SK-N-MC (cell line): ENCODE measurements around the gene RPUSD3.
"Not testable (repeated sequence)": the region's sequence is repeated elsewhere in the genome, so short reads cannot be mapped to it uniquely, and the experiment has no call there.

Experiments
- DNase-seq: peaks from one replicate; pipeline ENCODE4 v3.0.0-alpha.2; 2011; ENCODE audit warnings: low read depth, low spot score
- H3K27ac ChIP-seq: fragments of 200-600 bp; sonication (generic); 2 replicates; pipeline ENCODE4 v1.5.1; 2016; ENCODE audit warnings: mixed run types
- H3K36me3 ChIP-seq: fragments of 200-600 bp; sonication (generic); 2 replicates; pipeline ENCODE4 v1.6.1; 2017; ENCODE audit warnings: antibody characterized with exemption, low read length, mixed read lengths; ENCODE audit not compliant: insufficient read depth
- H3K4me3 ChIP-seq: fragments of 200-600 bp; sonication (generic); 2 replicates; pipeline ENCODE4 v1.5.1; 2016
- H3K9ac ChIP-seq: fragments of 200-600 bp; sonication (generic); 2 replicates; pipeline ENCODE4 v1.8.0; 2017; ENCODE audit warnings: mixed run types, mixed read lengths; ENCODE audit not compliant: insufficient read length
- H3K9me3 ChIP-seq: fragments of 200-600 bp; sonication (generic); 2 replicates; pipeline ENCODE4 v1.6.1; 2017; ENCODE audit warnings: low read depth, mild to moderate bottlenecking, antibody characterized with exemption, low read length, moderate library complexity, mixed read lengths
- EZH2 ChIP-seq: fragments of 200-600 bp; sonication (generic); IDR thresholded peaks from one replicate; pipeline ENCODE4 v1.6.1; 2017; ENCODE audit warnings: antibody characterized with exemption
- FOXP2 ChIP-seq: optimal IDR thresholded peaks from 2 replicates; pipeline ENCODE3; 2011; ENCODE audit warnings: mild to moderate bottlenecking, moderate library complexity; ENCODE audit not compliant: insufficient read depth; ENCODE audit errors: extremely low read length, control extremely low read depth
- POLR2AphosphoS5 ChIP-seq: IDR thresholded peaks from 2 replicates; pipeline ENCODE4 v1.6.1; 2012; ENCODE audit warnings: mild to moderate bottlenecking, low read depth, low read length, borderline replicate concordance

The RPUSD3 gene

GRCh38 chr3:9884555-9885165 is 40.9 kb upstream of the RPUSD3 start:
- Histone ChIP-seq H3K36me3 (no peaks in the 10 kb centered on the region), H3K4me3 (no peak overlapping the region), H3K27ac (no peak overlapping the region), H3K9ac (no peak overlapping the region), H3K9me3 (no peaks in the 10 kb centered on the region)
- no peak for DNase-seq
- TF ChIP-seq POLR2AphosphoS5: no peak
- TF ChIP-seq EZH2: no peak
- no peak for TF ChIP-seq FOXP2

- no peaks in the 10 kb centered on the region for H3K9me3 ChIP-seq
- no peak for DNase-seq
- H3K4me3 ChIP-seq: no peak overlapping the region
- H3K27ac ChIP-seq: no peak overlapping the region
- TF ChIP-seq POLR2AphosphoS5: no peak
- no peak for TF ChIP-seq FOXP2
- TF ChIP-seq EZH2: no peak
- H3K36me3 ChIP-seq: no peaks in the 10 kb centered on the region
- H3K9ac ChIP-seq: no peak overlapping the region
Observed at GRCh38 chr3:9883706-9884554, 40.1 kb upstream of the RPUSD3 start.

GRCh38 chr3:9881441-9881840 is 37.6 kb upstream of the RPUSD3 start:
- no peaks in the 10 kb centered on the region for H3K9me3 ChIP-seq
- H3K9ac ChIP-seq: no peak overlapping the region
- TF ChIP-seq POLR2AphosphoS5 (no peak), EZH2 (no peak), FOXP2 (no peak)
- no peak overlapping the region for H3K4me3 ChIP-seq
- H3K36me3 ChIP-seq: no peaks in the 10 kb centered on the region
- H3K27ac ChIP-seq: no peak overlapping the region
- no peak for DNase-seq

GRCh38 chr3:9879830-9880549 is 36.2 kb upstream of the RPUSD3 start, which contains the start of gene CIDEC:
TSS of gene CIDEC (minus strand) at chr3:9880253. CDS start at chr3:9878486, 1,767 bp downstream.
- Histone ChIP-seq H3K27ac (no peak within 1 kb of the TSS), H3K9me3 (no peaks in the 10 kb centered on the region), H3K36me3 (no peaks in the 10 kb centered on the region), H3K4me3 (no peak within 1 kb of the TSS), H3K9ac (no peak within 1 kb of the TSS)
- no peak for DNase-seq
- TF ChIP-seq EZH2: no peak
- TF ChIP-seq POLR2AphosphoS5: no peak
- TF ChIP-seq FOXP2: no peak

GRCh38 chr3:9878700-9879099 is 34.9 kb upstream of the RPUSD3 start:
- no peak for TF ChIP-seq POLR2AphosphoS5
- TF ChIP-seq EZH2: no peak
- no peak for TF ChIP-seq FOXP2
- no peak for DNase-seq
- no peak overlapping the region for H3K9ac ChIP-seq
- no peaks in the 10 kb centered on the region for H3K36me3 ChIP-seq
- H3K27ac ChIP-seq: no peak overlapping the region
- no peaks in the 10 kb centered on the region for H3K9me3 ChIP-seq
- no peak overlapping the region for H3K4me3 ChIP-seq

GRCh38 chr3:9876991-9877390 is 33.2 kb upstream of the RPUSD3 start:
- no peak for DNase-seq
- TF ChIP-seq EZH2: no peak
- Histone ChIP-seq H3K9ac (no peak overlapping the region), H3K27ac (no peak overlapping the region), H3K4me3 (no peak overlapping the region), H3K9me3 (no peaks in the 10 kb centered on the region), H3K36me3 (no peaks in the 10 kb centered on the region)

- DNase-seq, H3K9ac ChIP-seq, H3K36me3 ChIP-seq: not testable (repeated sequence)
Observed at GRCh38 chr3:9876255-9876654, 32.4 kb upstream of the RPUSD3 start.

GRCh38 chr3:9875448-9875847 is 31.6 kb upstream of the RPUSD3 start:
- Histone ChIP-seq H3K36me3 (no peaks in the 10 kb centered on the region), H3K4me3 (no peak overlapping the region), H3K9ac (no peak overlapping the region), H3K9me3 (no peaks in the 10 kb centered on the region), H3K27ac (no peak overlapping the region)
- DNase-seq: no peak
- TF ChIP-seq FOXP2: no peak
- TF ChIP-seq POLR2AphosphoS5: no peak
- TF ChIP-seq EZH2: no peak

More at GRCh38 chr3:9876255-9876654, 32.4 kb upstream of the RPUSD3 start:
- not testable (repeated sequence) for H3K9me3 ChIP-seq, H3K4me3 ChIP-seq, H3K27ac ChIP-seq

GRCh38 chr3:9872067-9872466 is 28.3 kb upstream of the RPUSD3 start:
- not testable (repeated sequence) for H3K27ac ChIP-seq, H3K9me3 ChIP-seq, H3K4me3 ChIP-seq, H3K36me3 ChIP-seq, DNase-seq, H3K9ac ChIP-seq
